Epidermal melanocyte (primary cell): ENCODE results near the gene CSTPP1.
"Not testable (repeated sequence)": the region's sequence is repeated elsewhere in the genome, so short reads cannot be mapped to it uniquely, and the experiment has no call there.

ENCODE experiments used
- DNase-seq: peaks from one replicate; pipeline ENCODE4 v3.0.0; 2011; ENCODE audit warnings: low spot score; ENCODE audit not compliant: insufficient read length

CSTPP1 gene

DNA sequence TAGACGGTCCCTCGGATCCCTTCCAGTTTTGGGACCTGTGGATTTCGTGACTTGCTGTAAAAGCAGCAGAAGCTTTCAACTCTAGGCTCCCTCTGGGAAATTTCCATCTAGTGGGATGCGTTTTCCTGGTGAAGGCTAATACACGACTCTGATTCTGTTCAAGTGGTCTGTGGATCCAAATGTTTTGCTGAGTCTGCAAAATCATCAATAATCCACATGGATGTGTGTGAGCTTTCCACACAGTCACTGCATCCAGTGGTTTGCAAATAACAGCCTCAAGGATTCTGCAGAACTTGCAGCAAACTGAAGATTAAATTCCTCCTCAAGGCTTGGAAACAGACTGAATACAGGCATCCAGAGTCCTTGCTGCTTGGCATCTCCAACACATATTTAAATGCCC lies 266.0 kb downstream of the CSTPP1 start:
- DNase-seq: no peak

DNA sequence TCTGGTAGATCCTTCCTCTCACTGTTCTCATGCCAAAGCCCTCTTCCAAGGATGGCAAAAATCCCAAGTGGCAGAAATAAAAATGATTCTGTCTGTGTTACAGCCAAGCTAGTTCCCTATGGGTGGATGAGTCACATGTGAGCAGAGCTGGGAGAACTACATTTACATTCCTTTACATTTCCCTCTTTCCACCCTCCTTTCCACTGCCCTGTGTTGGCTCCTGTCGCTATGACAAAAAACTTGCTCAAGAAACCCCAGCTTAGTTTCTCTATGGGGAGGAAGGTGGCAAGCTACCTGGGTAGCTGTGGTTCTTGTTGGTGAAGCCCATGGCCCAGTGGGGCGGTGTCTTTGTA lies 268.1 kb downstream of the CSTPP1 start:
- DNase-seq: no peak

DNA sequence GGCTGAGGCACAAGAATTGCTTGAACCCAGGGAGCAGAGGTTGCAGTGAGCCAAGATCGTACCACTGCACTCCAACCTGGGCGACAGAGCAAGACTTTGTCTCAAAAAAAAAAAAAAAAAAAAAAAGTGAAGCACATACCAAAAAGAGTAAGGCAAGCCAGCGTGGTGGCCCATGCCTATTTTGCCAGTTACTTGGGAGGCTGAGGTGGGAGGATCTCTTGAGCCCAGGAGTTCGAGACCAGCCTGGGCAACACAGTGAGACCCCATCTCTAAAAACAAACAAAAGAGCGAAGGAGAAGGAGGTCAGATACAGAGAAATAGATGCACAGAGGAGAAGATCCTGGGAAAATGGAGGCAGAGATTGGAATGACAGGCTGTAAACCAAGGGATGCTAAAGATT lies 270.0 kb downstream of the CSTPP1 start:
- DNase-seq: not testable (repeated sequence)

DNA sequence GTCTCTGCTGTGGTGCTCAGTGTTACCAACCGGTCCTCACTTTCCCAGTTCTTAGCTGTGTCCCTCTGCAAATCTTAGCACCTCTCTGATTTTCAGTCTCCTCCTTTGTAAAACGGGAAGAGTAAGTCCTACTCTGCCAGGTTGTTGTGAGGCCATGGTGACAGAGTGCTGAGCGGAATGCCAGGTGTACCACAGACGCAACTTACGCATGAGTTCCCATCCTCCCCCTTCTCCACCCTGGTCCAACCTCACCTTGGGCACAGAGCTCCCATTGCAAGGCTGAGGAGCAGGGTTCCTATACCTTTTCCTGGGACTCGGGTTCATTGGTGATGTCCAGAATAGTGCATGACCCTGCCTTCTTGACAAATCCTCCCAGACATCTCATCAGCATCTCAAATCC lies 270.9 kb downstream of the CSTPP1 start:
- no peak for DNase-seq

DNA sequence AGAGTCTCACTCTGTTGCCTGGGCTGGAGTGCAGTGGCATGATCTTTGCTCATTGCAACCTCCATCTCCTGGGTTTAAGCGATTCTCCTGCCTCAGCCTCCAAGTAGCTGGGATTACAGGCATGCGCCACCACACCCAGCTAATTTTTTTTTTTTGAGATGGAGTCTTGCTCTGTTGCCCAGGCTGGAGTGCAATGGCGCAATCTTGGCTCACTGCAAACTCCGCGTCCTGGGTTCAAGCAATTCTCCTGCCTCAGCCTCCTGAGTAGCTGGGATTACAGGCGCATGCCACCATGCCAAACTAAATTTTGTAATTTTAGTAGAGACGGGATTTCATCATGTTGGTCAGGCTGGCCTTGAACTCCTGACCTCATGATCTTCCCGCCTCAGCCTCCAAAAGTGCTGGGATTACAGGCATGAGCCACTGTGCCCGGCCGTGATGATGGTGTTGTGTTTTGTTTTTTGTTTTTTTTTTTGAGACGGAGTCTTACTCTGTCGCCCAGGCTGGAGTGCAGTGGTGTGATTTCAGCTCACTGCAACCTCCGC lies 271.5 kb downstream of the CSTPP1 start:
- DNase-seq: not testable (repeated sequence)

DNA sequence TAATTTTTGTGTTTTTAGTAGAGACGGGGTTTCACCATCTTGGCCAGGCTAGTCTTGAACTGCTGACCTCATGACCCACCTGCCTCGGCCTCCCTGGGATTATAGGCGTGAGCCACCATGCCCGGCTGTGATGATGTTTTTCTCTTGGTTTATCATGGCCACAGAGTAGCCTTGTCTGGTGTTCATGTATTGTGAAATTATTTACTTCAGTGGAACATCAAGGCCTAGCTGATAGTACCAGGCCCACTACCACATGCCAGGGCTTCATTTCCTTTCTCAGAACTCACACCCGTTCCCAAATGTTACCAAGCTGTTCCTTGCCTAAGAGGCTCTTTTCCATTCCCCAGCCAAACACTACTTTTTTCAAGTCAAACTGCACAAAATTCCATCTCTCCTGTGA lies 272.1 kb downstream of the CSTPP1 start:
- DNase-seq: no peak
